ENCODE results near the gene ARHGEF1. TPM values are rescaled to one million over a fixed set of nuclear protein-coding genes. Genes with fewer than 3 reads are reported as not detected.

Gene ARHGEF1
- total RNA-seq, 8 experiments from 2014 or later: 10.4 to 64.9 (median 24.2) TPM

DNA sequence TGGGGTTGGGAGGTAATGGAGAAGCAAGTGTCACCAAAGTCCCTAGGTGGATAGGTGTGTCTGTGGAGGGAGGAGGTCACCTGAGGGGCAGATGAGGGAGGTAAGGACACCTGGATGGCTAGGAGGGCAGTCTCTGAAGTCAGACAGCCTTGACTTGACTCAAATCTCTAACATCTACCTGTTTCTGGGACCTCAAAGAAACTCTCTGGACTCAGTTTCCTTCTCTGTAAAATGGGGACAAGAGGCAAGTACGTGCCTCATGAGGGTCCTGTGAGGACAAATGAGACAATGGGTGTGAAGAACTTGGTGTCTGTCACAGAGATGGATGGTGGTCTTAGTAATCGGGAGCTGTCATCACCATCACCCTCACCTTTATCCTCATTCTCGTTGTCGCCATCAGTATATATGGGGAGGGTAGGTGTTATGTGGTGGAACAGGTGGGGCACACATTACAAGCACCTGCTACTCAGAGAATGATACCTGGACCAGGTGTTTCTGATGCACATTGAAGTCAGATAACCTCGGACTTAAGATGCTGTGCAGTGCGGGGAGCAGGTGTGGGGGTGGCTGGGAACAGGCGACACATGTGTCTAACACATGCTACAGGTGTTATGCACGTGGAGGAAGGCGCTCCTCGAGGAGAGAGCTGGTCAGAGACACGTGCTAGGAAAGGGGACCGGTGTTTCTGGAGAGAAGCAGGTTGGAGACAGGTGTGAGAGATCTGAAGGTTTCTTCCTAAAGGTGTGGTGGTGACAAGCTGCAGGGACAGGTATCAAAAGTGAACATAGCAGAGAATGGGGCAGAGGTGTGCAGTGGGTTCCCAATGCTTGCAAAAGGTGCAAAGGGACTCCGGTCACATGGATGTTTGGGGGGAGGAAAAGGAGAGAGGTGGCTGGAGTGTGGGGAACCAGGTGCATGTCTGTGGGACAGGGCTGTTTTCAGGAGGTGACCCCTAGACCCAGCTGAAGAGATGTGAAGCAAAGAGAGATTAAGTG, 41.5 kb downstream of the ARHGEF1 start:
- Histone ChIP-seq H3K27ac (no peak overlapping the region), H3K4me1 (replicated peaks in 1 of 2) (peaks cover 34 to 37% of the 10 kb centered on the region in 2 donors), H3K4me3 (no peak overlapping the region)
- 0 to 67% (median 15%) methylated on average over 1 to 13 of the region's 13 CpGs; no CpG with 5 or more reads in 2 of the 10 experiments for WGBS, 10 experiments
- no peak for ATAC-seq (replicated peaks in 6 of 8)
- in situ Hi-C loops (cut with MboI; ENCODE audit: low pct_unique_long_range_greater_than_20kb in 2 of 9, low sequenced_read_pairs in 9 of 9, unreplicated experiment in 9 of 9): no loop called here

DNA sequence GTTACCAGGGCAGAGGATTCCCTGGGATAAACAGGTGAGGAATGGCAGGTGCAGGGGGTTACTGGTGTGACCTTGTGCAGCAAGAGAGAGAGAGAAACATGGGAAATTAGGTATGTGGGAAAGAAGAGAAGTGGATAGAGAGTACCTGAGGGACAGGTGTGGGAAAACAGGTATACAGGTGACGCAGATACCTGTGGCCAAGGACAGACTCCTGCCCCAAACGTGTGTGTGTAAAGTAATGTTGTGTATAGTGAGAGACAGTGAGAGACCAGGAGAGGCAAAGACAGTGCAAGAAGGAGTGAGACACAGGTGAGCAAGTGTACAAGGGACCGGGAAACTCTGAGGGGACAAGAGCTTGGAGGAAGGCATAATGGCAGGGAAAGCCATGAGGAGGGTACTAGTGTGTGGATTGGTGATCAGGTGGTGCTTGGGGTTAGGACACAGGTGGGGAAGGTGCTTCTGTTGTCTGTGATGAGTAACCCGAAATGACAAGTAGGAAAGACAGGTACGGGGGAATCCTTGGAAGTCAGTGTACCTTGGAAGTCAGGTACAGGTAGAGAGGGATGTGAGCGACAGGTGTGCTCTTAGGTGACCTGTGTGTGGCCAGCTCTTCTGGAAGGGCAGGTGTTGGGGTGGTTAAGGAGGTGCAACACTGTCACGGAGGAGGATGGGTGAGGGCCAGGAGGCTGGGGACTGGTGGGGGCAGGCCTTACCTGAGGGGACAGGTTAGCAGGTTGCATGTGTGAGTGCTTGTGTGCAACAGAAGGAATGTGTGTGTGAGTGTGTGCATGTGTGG, 42.4 kb downstream of the ARHGEF1 start:
- in situ Hi-C loops (cut with MboI; ENCODE audit: low pct_unique_long_range_greater_than_20kb in 2 of 9, low sequenced_read_pairs in 9 of 9, unreplicated experiment in 9 of 9): no loop called here
- H3K4me3 ChIP-seq: no peak overlapping the region
- no peak for ATAC-seq (replicated peaks in 6 of 8)
- H3K27ac ChIP-seq: no peak overlapping the region
- 14 to 64% (median 47%) methylated on average over 1 to 6 of the region's 7 CpGs; no CpG with 5 or more reads in 1 of the 10 experiments for WGBS, 10 experiments
- H3K4me1 ChIP-seq (replicated peaks in 1 of 2): peaks cover 34 to 37% of the 10 kb centered on the region in 2 donors

DNA sequence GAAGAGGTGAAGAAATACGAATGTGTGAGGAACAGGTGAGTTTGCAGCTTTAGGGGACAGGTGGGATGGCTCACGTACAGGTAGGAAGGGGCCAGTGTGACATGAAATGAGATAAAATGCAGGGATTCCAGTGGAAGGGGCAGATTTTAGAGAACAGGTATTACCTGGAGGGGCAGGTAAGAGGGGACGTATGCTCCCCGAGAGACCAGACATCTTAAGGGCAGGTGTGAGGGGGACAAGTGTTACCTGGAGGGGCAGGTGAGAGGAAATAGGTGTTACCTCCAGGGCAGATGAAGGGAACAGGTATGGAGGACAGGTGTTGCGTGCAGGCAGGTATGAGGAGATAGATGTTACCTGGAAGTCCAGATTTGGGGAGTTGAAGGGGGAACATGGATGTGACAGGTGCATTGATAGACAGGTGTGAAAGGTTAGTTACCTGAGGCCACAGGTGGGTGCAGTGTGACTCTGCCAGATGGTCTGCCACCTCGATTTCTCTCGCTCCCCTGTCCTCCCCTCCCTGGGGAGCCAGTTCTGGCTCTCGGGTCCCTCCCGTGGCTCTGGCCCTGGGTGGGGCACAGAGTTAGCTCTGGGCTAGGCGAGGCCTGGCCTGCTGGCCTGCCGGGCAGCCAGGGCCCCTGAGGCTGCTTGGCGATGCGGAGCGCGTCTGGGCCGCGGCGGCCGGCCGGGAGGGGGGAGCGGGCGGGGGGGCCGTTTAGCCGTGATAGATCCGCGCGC, 43.2 kb downstream of the ARHGEF1 start:
- ATAC-seq (replicated peaks in 6 of 8): peak in 3 of 8 experiments; percentile 22 to 42 (median 27)
- no peak overlapping the region for H3K27ac ChIP-seq
- H3K4me1 ChIP-seq (replicated peaks in 1 of 2): peaks cover 31 to 37% of the 10 kb centered on the region in 2 donors
- 17 to 62% (median 33%) methylated on average over 1 to 5 of the region's 27 CpGs; no CpG with 5 or more reads in 2 of the 10 experiments for WGBS, 10 experiments
- H3K4me3 ChIP-seq: no peak overlapping the region
- in situ Hi-C loops (cut with MboI; ENCODE audit: low pct_unique_long_range_greater_than_20kb in 2 of 9, low sequenced_read_pairs in 9 of 9, unreplicated experiment in 9 of 9): no loop called here

DNA sequence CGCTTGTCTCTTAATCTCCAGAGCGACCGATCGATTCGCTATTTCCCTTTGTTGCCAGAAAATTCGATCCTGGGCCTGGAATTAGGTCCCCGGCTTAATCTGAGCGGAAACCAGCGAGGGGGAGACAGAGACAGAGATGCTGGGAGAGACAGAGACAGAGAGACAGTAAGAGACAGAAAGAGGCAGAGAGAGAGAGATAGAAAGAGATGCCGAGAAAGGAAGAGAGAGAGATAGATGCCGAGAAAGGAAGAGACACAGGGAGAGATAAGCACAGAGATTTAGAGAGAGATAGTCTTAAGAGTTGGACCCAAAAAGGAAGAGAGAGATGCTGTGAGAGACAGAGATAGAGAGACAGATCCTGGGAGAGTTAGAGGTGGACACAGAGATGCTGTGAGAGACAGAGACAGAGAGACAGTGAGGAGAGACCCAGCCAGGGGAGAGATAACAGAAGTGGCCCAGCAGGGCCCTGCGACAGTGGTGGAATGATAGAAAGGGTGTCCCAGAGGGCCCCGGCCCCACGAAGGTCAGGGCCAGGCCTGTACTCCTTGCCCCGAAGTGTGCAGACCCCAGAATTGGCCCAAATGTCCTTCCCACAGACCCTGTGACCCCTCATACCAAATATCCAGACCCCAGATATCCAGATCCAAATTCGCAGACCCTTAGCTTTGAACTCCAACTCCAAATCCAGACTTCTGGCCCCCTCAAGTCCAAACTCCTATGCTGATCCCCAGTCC, 43.9 kb downstream of the ARHGEF1 start:
- in situ Hi-C loops (cut with MboI; ENCODE audit: low pct_unique_long_range_greater_than_20kb in 2 of 9, low sequenced_read_pairs in 9 of 9, unreplicated experiment in 9 of 9): no loop called here
- no peak overlapping the region for H3K27ac ChIP-seq
- H3K4me1 ChIP-seq (replicated peaks in 1 of 2): peaks cover 25 to 34% of the 10 kb centered on the region in 2 donors
- no peak overlapping the region for H3K4me3 ChIP-seq
- no peak for ATAC-seq (replicated peaks in 6 of 8)
- 22 to 82% (median 52%) methylated on average over 2 to 14 of the region's 16 CpGs for WGBS, 10 experiments

DNA sequence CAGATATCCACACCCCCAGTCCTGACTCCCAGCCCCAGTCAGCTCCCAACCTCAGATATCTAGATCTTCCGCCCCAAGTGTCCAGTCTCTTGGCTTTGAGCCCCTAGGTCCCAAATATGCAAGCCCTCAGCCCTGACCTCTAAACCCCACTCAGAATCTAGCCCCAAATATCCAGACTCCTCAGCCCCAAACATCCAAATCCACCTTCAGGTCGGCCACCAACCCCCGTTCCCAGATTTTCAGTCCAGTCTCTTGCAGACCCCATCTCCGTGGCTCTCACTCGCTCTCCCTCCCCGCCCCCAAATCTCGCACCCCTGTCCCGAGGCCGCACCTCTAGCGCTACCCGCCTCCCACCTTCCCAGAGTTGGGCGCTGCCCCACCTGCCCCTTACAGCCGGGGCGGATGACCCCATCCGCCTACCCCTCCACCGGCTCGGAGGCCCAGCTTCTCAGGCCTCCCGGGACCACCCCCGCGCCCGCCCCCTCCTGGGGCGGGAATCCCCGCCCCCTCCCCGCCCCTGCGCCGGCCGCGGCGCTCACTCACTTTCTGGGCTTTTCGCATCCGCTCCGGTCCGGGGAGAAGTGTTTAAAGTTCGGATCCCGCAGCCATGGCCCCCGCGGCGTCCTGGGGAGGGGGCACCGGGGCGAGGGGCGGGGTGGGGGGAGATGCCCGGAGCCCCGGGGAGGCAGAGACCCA, 44.7 kb downstream of the ARHGEF1 start:
- peak overlapping the region; percentile 20 to 37 (median 25) for H3K4me3 ChIP-seq
- in situ Hi-C loops (cut with MboI; ENCODE audit: low pct_unique_long_range_greater_than_20kb in 2 of 9, low sequenced_read_pairs in 9 of 9, unreplicated experiment in 9 of 9): no loop called here
- peaks cover 26 to 37% of the 10 kb centered on the region in 2 donors for H3K4me1 ChIP-seq (replicated peaks in 1 of 2)
- peak in 6 of 8 experiments; percentile 7 to 53 (median 23) for ATAC-seq (replicated peaks in 6 of 8)
- 100% methylated on average over 1 of the region's 43 CpGs; no CpG with 5 or more reads in 8 of the 10 experiments for WGBS, 10 experiments
- no peak overlapping the region for H3K27ac ChIP-seq

DNA sequence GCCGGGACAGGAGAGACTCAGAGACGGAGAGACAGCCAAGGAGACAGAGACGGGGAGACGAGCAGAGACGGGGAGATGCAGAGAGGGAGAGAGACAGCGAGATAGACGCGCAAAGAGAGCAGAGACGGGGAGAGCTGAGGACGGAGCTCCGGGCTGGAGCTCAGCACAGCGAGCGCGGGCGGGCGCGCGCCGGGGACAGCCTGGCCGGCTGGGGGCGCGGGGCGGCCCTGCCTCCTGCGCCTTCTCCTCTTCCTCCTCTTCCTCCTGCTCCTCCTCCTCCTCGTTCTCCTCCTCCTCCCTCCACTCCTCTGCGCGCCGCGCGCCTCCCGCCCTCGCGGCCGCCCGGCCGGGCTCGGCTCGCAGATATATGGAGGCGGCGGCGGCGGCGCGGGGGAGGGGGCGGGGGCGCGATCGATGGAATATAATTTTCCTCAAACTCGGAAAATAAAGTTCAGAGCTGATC, 45.3 kb downstream of the ARHGEF1 start, which contains the start of gene ERFL:
TSS of gene ERFL (minus strand) at position 229 of the 463 bp plus-strand sequence. CDS start 15,530 bp downstream, outside the sequence.
- peak within 1 kb of the TSS; percentile 20 to 37 (median 25) for H3K4me3 ChIP-seq

DNA sequence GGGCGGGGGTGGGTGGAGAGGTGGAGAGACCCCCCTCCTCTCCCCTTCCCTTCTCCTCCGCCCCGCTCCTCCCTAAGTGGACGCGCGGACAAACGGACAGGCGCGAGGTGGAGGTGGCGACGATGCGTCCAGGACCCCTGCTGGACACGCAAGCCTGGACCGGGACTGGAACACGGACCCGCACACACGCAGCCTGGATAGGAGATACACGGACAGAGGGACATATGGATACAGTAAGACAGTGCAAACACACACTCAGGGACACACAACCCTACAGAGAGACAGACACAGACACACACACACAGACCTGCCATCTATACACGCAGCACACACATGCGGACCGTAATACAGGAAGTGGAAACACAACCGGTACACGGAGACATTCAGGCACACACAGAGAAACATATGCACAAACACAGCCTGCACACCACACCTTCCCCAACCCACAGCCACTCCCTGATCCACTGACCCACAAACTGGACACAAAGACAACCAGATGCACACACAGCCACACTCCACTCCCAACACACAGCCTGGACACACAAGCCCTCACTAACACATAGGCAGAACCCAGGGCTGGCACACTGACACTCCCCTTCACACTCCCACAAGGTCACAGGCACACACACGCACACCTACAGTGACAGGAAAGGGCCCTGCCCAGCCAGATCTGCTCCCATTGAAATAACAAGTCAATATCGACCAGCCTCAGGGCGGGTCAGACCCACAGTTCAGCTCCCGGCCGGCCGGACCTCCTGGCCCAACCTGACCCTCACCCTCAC, 46.0 kb downstream of the ARHGEF1 start:
- WGBS, 10 experiments: 0 to 15% (median 0%) methylated on average over 1 to 5 of the region's 29 CpGs; no CpG with 5 or more reads in 5 of the 10 experiments
- Histone ChIP-seq H3K4me3 (peak overlapping the region; percentile 20 to 37 (median 25)), H3K4me1 (replicated peaks in 1 of 2) (peaks cover 33 to 43% of the 10 kb centered on the region in 2 donors), H3K27ac (no peak overlapping the region)
- ATAC-seq (replicated peaks in 6 of 8): peak in 7 of 8 experiments; percentile 19 to 42 (median 27)
- in situ Hi-C loops (cut with MboI; ENCODE audit: low pct_unique_long_range_greater_than_20kb in 2 of 9, low sequenced_read_pairs in 9 of 9, unreplicated experiment in 9 of 9): no loop called here

More for the DNA sequence above, 45.3 kb downstream of the ARHGEF1 start, which contains the start of gene ERFL:
- in situ Hi-C loops (cut with MboI; ENCODE audit: low pct_unique_long_range_greater_than_20kb in 2 of 9, low sequenced_read_pairs in 9 of 9, unreplicated experiment in 9 of 9): no loop called here
- H3K27ac ChIP-seq: no peak within 1 kb of the TSS
- peaks cover 26 to 37% of the 10 kb centered on the region in 2 donors for H3K4me1 ChIP-seq (replicated peaks in 1 of 2)
- WGBS, 10 experiments: no CpG with 5 or more reads among the region's 49 CpGs
- ATAC-seq (replicated peaks in 6 of 8): peak; percentile 31 to 52 (median 47)

DNA sequence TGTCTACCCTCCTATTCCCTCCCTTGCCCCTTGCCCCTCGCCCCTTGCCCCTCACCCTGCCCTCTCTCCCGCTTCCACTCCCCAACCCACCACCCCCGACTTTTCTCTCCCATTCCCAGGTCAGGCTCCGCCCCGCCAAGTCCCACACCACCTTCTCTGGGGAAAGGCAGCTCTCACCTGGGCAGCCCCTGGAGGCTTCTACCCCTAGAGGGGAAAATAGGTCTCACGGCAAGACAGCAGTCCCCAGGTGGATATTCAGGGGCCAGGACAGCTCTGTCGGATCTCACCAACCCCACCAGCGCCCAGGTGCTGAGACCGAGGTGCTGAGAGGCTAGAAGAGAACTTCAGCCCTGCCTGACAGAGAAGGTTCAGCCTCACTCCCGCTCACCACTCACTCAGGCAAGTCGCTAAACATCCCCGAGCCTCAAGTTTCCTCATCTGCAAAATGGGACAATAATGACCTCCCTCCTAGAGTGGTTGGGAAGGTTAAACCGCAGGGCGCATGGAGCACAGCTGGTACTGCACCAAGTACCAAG, 46.6 kb downstream of the ARHGEF1 start:
- Histone ChIP-seq H3K27ac (no peak overlapping the region), H3K4me3 (no peak overlapping the region), H3K4me1 (replicated peaks in 1 of 2) (peaks cover 37 to 46% of the 10 kb centered on the region in 2 donors)
- no peak for ATAC-seq (replicated peaks in 6 of 8)
- 20 to 80% (median 40%) methylated on average over 1 to 3 of the region's 14 CpGs; no CpG with 5 or more reads in 4 of the 10 experiments for WGBS, 10 experiments
- in situ Hi-C loops (cut with MboI; ENCODE audit: low pct_unique_long_range_greater_than_20kb in 2 of 9, low sequenced_read_pairs in 9 of 9, unreplicated experiment in 9 of 9): no loop called here

DNA sequence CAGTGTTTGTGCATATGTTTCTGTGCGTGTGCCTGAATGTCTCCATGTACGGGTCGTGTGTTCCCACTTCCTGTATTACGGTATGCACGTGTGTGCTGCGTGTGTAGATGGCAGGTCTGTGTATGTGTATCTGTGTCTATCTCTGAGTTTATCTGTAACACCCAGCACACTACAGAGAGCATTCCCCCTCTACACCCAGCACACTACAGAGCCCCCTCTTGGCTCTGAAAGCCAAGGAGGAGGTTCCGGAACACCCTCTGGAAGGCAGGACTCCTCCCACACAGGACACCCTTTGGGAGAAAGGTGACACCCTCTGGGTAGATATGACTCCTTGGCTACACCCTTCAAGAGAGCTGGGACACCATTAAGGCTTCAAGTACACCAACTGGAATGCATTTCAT, 47.3 kb downstream of the ARHGEF1 start:
- ATAC-seq (replicated peaks in 6 of 8): no peak
- Histone ChIP-seq H3K4me3 (no peak overlapping the region), H3K27ac (no peak overlapping the region), H3K4me1 (replicated peaks in 1 of 2) (peaks cover 42 to 53% of the 10 kb centered on the region in 2 donors)
- 0 to 100% (median 11%) methylated on average over 1 to 6 of the region's 7 CpGs; no CpG with 5 or more reads in 6 of the 10 experiments for WGBS, 10 experiments
- in situ Hi-C loops (cut with MboI; ENCODE audit: low pct_unique_long_range_greater_than_20kb in 2 of 9, low sequenced_read_pairs in 9 of 9, unreplicated experiment in 9 of 9): no loop called here

DNA sequence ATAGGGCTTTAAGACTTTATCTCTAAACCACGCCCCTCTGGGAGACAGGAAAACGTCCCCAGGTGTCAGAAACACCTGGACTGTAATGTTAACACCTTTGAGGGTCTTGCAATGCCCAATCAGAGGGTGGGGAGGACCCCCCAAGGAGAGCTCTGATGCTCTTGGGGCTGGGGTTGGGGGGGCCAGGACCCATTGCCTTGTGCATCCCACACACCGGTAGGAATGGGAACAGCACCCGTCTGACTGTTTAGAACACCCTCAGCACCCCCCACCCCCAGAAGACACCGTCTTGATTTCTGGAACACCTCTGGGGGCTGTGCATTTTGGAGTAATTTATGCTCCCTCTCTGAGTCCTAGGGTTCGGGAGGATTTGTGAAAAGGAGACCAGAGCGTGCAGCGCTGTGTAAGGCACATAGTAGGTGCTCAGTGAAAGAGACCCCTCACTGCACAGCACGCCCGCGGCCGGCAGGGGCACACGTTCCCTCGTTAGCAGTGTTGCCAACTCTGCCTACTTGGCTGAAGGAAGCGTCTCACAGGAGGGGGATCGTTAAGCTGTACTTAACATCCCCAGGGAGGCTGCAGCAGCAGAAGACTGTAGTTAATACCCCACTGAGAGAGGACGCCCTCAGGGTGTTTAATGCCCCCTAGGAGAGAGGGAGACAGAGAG, 48.1 kb downstream of the ARHGEF1 start:
- ATAC-seq (replicated peaks in 6 of 8): no peak
- in situ Hi-C loops (cut with MboI; ENCODE audit: low pct_unique_long_range_greater_than_20kb in 2 of 9, low sequenced_read_pairs in 9 of 9, unreplicated experiment in 9 of 9): no loop called here
- Histone ChIP-seq H3K4me3 (no peak overlapping the region), H3K4me1 (replicated peaks in 1 of 2) (peaks cover 49 to 61% of the 10 kb centered on the region in 2 donors), H3K27ac (no peak overlapping the region)
- WGBS, 10 experiments: 0 to 13% (median 8%) methylated on average over 1 to 14 of the region's 17 CpGs; no CpG with 5 or more reads in 4 of the 10 experiments
